AG04450 (cell line): ENCODE data around the gene KIN. TPM values are rescaled to one million over a fixed set of nuclear protein-coding genes. Genes with fewer than 3 reads are reported as not detected.

Experiments used
- CTCF ChIA-PET: fragments of 300-600, 350-600 bp; formaldehyde crosslinking; extraction: SDS; loops from one replicate; lab custom pipeline; 2022; ENCODE audit warnings: antibody characterized with exemption, inconsistent platforms; lab: Charles Lee
- POLR2A ChIA-PET: fragments of 350-600 bp; formaldehyde crosslinking; extraction: SDS; loops from one replicate; lab custom pipeline; 2021; ENCODE audit warnings: antibody characterized with exemption, inconsistent platforms; lab: Yijun Ruan, JAX
- DNase-seq: peaks from one replicate; pipeline ENCODE4 v3.0.0-alpha.2; 2011; ENCODE audit warnings: low read depth, low spot score
- H3K27ac ChIP-seq: one replicate; pipeline ENCODE4 v1.5.1; 2012; ENCODE audit warnings: low read depth, low read length, control low read depth
- H3K27me3 ChIP-seq: one replicate; pipeline ENCODE4 v1.6.0; 2012; ENCODE audit warnings: low read length; ENCODE audit not compliant: control insufficient read depth, insufficient read depth
- H3K4me3 ChIP-seq: 2 replicates; pipeline ENCODE4 v1.5.1; 2011; ENCODE audit warnings: mild to moderate bottlenecking, low read depth, low read length, control low read depth
- H3K9me3 ChIP-seq: 2 replicates; pipeline ENCODE4 v1.5.1; 2012; ENCODE audit warnings: low read length; ENCODE audit not compliant: control insufficient read depth, insufficient read depth
- polyA plus RNA-seq: library from polyadenylated mRNA; depleted of rRNA; stranded (reverse); fragments of >200 nt; gene quantifications from 2 replicates; pipeline ENCODE4 v1.2.3, GENCODE V29; 2011
- TF ChIP-seq, protein P1 (sequence below): IDR thresholded peaks from 2 replicates; pipeline ENCODE4 v1.5.1; 2011; ENCODE audit warnings: low read depth, low read length, control low read depth, inconsistent platforms

KIN gene
- polyA plus RNA-seq, 1 experiment: 16.0 TPM

GRCh38 chr10:7710446-7710845, 77.3 kb downstream of the KIN start:
- Histone ChIP-seq H3K27ac (no peak overlapping the region), H3K9me3 (no peaks in the 10 kb centered on the region), H3K4me3 (no peak overlapping the region), H3K27me3 (peaks cover 2% of the 10 kb centered on the region)
- POLR2A ChIA-PET: no interaction called here
- no peak for DNase-seq
- TF ChIP-seq, protein P1, sequence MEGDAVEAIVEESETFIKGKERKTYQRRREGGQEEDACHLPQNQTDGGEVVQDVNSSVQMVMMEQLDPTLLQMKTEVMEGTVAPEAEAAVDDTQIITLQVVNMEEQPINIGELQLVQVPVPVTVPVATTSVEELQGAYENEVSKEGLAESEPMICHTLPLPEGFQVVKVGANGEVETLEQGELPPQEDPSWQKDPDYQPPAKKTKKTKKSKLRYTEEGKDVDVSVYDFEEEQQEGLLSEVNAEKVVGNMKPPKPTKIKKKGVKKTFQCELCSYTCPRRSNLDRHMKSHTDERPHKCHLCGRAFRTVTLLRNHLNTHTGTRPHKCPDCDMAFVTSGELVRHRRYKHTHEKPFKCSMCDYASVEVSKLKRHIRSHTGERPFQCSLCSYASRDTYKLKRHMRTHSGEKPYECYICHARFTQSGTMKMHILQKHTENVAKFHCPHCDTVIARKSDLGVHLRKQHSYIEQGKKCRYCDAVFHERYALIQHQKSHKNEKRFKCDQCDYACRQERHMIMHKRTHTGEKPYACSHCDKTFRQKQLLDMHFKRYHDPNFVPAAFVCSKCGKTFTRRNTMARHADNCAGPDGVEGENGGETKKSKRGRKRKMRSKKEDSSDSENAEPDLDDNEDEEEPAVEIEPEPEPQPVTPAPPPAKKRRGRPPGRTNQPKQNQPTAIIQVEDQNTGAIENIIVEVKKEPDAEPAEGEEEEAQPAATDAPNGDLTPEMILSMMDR: no peak
- CTCF ChIA-PET: no interaction called here

- H3K27ac ChIP-seq: no peak overlapping the region
- ChIA-PET POLR2A (no interaction called here), CTCF (no interaction called here)
- DNase-seq: no peak
- peaks cover 2% of the 10 kb centered on the region for H3K27me3 ChIP-seq
- no peaks in the 10 kb centered on the region for H3K9me3 ChIP-seq
- H3K4me3 ChIP-seq: no peak overlapping the region
- TF ChIP-seq, protein P1: no peak
Measured at GRCh38 chr10:7708832-7709231, 79.0 kb downstream of the KIN start.

- POLR2A ChIA-PET: no interaction called here
- no peak overlapping the region for H3K4me3 ChIP-seq
- H3K27me3 ChIP-seq: peaks cover 2% of the 10 kb centered on the region
- TF ChIP-seq, protein P1: no peak
- no peak for DNase-seq
- CTCF ChIA-PET: no interaction called here
- no peak overlapping the region for H3K27ac ChIP-seq
- no peaks in the 10 kb centered on the region for H3K9me3 ChIP-seq
Measured at GRCh38 chr10:7707858-7708622, 79.8 kb downstream of the KIN start.

- peaks cover 2% of the 10 kb centered on the region for H3K27me3 ChIP-seq
- H3K27ac ChIP-seq: no peak overlapping the region
- ChIA-PET POLR2A (no interaction called here), CTCF (no interaction called here)
- no peaks in the 10 kb centered on the region for H3K9me3 ChIP-seq
- DNase-seq: no peak
- no peak overlapping the region for H3K4me3 ChIP-seq
- TF ChIP-seq, protein P1: no peak
Measured at GRCh38 chr10:7707102-7707501, 80.7 kb downstream of the KIN start.

DNA sequence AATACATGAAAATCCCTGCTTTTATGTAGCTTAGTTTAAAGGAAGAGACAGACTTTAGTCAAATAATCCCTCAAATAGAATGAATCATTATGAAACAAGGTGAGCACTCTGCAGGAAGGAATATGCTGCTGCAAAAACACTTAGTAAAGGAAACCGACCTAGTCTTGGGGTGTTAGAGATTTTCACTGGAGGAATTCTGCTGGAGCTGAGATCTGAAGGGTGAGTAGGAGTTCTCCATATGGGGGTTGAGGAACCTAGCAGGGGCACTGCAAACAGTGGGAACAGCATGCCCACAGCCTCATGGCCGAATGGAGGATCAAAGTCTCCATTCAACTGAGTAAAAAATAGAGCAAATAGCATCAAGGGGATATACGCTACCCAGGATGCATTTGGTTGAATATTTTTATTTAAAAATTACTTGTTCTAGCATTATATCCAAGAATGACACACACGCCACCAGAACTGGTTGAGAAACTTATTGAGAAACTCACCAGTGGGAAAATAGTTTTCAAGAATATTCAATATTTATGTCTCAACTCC, 81.2 kb downstream of the KIN start:
- Histone ChIP-seq H3K9me3 (no peaks in the 10 kb centered on the region), H3K4me3 (no peak overlapping the region), H3K27ac (no peak overlapping the region), H3K27me3 (peaks cover 2% of the 10 kb centered on the region)
- CTCF ChIA-PET: no interaction called here
- POLR2A ChIA-PET: no interaction called here
- no peak for DNase-seq
- TF ChIP-seq, protein P1: no peak
